Peyer's patch (tissue), 4 donors: ENCODE results near the gene C15orf61. TPM values are rescaled to one million over a fixed set of nuclear protein-coding genes. Genes with fewer than 3 reads are reported as not detected.

Experiments used
- DNase-seq, 3 donors: peaks; one replicate each; pipeline ENCODE4 v3.0.0-alpha.2; 2017 to 2019
- H3K27ac ChIP-seq, 4 donors: fragments of 200-600 bp; sonication (generic); one replicate each; pipeline ENCODE4 v1.5.1; 2016 to 2019
- H3K27me3 ChIP-seq, 2 donors: fragments of 200-600 bp; sonication (generic); one replicate each; pipeline ENCODE4 v1.5.1; 2019
- H3K36me3 ChIP-seq, 3 donors: fragments of 200-600 bp; sonication (generic); one replicate each; pipeline ENCODE4 v1.5.1; 2016 to 2019
- H3K4me1 ChIP-seq, 4 donors: fragments of 200-600 bp; sonication (generic); one replicate each; pipeline ENCODE4 v1.5.1; 2016 to 2019
- H3K4me3 ChIP-seq, 4 donors: fragments of 200-600 bp; sonication (generic); 1 replicate in 3 of 4; 2 replicates in 1 of 4; pipeline ENCODE4 v1.5.1; 2016 to 2019; ENCODE audit warnings: mild to moderate bottlenecking in 1 of 4
- H3K9me3 ChIP-seq, 4 donors: fragments of 200-600 bp; sonication (generic); one replicate each; pipeline ENCODE4 v1.5.1; 2016 to 2019; ENCODE audit warnings: mild to moderate bottlenecking in 1 of 4
- CTCF ChIP-seq, 6 experiments: fragments of 450-650 bp in 4 of 6; fragments of 200-600 bp in 2 of 6; sonication (generic) in 1 of 6; IDR thresholded peaks; one replicate each; pipeline ENCODE4 v1.5.1; 2017 to 2019; ENCODE audit warnings: antibody characterized with exemption in 6 of 6, mild to moderate bottlenecking in 3 of 6, moderate library complexity in 1 of 6
- POLR2A ChIP-seq, 2 donors: fragments of 450-650 bp; IDR thresholded peaks; one replicate each; pipeline ENCODE4 v1.5.1; 2017; ENCODE audit warnings: antibody characterized with exemption in 2 of 2, mild to moderate bottlenecking in 2 of 2, moderate library complexity in 2 of 2
- total RNA-seq, 4 donors: library from RNA; depleted of rRNA; stranded (reverse); fragments of >200 nt; gene quantifications; one replicate each; pipeline ENCODE4 v1.1.0, GENCODE V29; 2016

The C15orf61 gene
- total RNA-seq, 4 donors from 2014 or later = 2.5 to 10.7 (median 7.6) TPM

- H3K27ac ChIP-seq = no peak overlapping the region
- TF ChIP-seq CTCF (IDR thresholded peaks at IDR 0.05) (no peak), POLR2A (IDR thresholded peaks at IDR 0.05) (no peak)
Observed at GRCh38 chr15:67554580-67554979, 33.6 kb downstream of the C15orf61 start.

GRCh38 chr15:67556976-67557570 lies 36.1 kb downstream of the C15orf61 start:
- H3K9me3 ChIP-seq = no peaks in the 10 kb centered on the region
- H3K27me3 ChIP-seq = no peaks in the 10 kb centered on the region
- TF ChIP-seq CTCF (IDR thresholded peaks at IDR 0.05) (no peak), POLR2A (IDR thresholded peaks at IDR 0.05) (no peak)
- H3K4me1 ChIP-seq = no peaks in the 10 kb centered on the region
- H3K4me3 ChIP-seq = no peak overlapping the region
- no peak for DNase-seq
- H3K27ac ChIP-seq = no peak overlapping the region
- H3K36me3 ChIP-seq = no peaks in the 10 kb centered on the region

More at GRCh38 chr15:67554580-67554979, 33.6 kb downstream of the C15orf61 start:
- no peak for DNase-seq
- H3K36me3 ChIP-seq = peaks cover 0 to 13% (median 0%) of the 10 kb centered on the region in 3 donors
- no peaks in the 10 kb centered on the region for H3K4me1 ChIP-seq
- no peaks in the 10 kb centered on the region for H3K27me3 ChIP-seq
- no peak overlapping the region for H3K4me3 ChIP-seq
- H3K9me3 ChIP-seq = no peaks in the 10 kb centered on the region

GRCh38 chr15:67558502-67558901 lies 37.6 kb downstream of the C15orf61 start:
- Histone ChIP-seq H3K4me1 (no peaks in the 10 kb centered on the region), H3K27me3 (no peaks in the 10 kb centered on the region)
- no peak for TF ChIP-seq POLR2A (IDR thresholded peaks at IDR 0.05)
- TF ChIP-seq CTCF (IDR thresholded peaks at IDR 0.05) = no peak

GRCh38 chr15:67559158-67559557 lies 38.2 kb downstream of the C15orf61 start:
- Histone ChIP-seq H3K4me3 (no peak overlapping the region), H3K27ac (no peak overlapping the region), H3K27me3 (no peaks in the 10 kb centered on the region), H3K36me3 (peaks cover 0 to 6% (median 0%) of the 10 kb centered on the region in 3 donors), H3K4me1 (no peaks in the 10 kb centered on the region), H3K9me3 (no peaks in the 10 kb centered on the region)
- TF ChIP-seq POLR2A (IDR thresholded peaks at IDR 0.05) (no peak), CTCF (IDR thresholded peaks at IDR 0.05) (no peak)
- DNase-seq = no peak

More at GRCh38 chr15:67558502-67558901, 37.6 kb downstream of the C15orf61 start:
- Histone ChIP-seq H3K27ac (no peak overlapping the region), H3K9me3 (no peaks in the 10 kb centered on the region), H3K36me3 (peaks cover 0 to 4% (median 0%) of the 10 kb centered on the region in 3 donors), H3K4me3 (no peak overlapping the region)
- no peak for DNase-seq

GRCh38 chr15:67559576-67559975 lies 38.6 kb downstream of the C15orf61 start:
- peaks cover 0 to 6% (median 0%) of the 10 kb centered on the region in 3 donors for H3K36me3 ChIP-seq
- TF ChIP-seq CTCF (IDR thresholded peaks at IDR 0.05) (no peak), POLR2A (IDR thresholded peaks at IDR 0.05) (no peak)

More at GRCh38 chr15:67559576-67559975, 38.6 kb downstream of the C15orf61 start:
- no peak overlapping the region for H3K4me3 ChIP-seq
- H3K27ac ChIP-seq = no peak overlapping the region
- no peaks in the 10 kb centered on the region for H3K9me3 ChIP-seq
- no peaks in the 10 kb centered on the region for H3K4me1 ChIP-seq
- no peak for DNase-seq
- H3K27me3 ChIP-seq = no peaks in the 10 kb centered on the region
